GM18861 (cell line): Measurements from ENCODE around the gene PLBD2.

Source experiments
- ATAC-seq: cut with Tn5 transposase; IDR thresholded peaks from one replicate; pipeline ENCODE4 v1.9.1; 2021; ENCODE audit not compliant: unreplicated experiment

Gene PLBD2

DNA sequence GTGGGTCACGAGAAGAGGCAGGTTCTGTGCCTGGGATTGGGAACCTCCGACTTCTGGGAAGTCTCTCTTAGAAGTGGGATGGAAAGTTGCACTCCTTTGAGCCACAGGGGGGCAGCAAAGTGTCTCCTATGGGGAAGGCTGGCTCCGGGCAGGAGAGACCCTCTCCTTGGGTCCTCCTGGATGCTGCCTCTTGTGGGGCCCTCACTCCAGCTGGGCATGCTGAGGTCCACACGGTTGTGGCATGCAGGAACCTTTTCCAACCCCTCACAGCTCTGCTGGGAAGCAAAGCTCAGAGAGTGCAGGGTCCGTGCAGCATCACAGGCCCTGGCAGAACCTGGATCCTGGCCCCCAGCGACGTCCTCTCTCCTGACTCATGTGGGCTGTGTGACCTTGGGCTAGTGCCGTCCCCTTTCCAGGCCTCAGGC is 81.2 kb downstream of the PLBD2 start:
- ATAC-seq, result no peak

GRCh38 chr12:113440336-113440735 is 81.9 kb downstream of the PLBD2 start:
- ATAC-seq, result no peak
